HTERT RPE-1 (cell line): ENCODE data around the gene HRCT1.
"Not testable (repeated sequence)": the region's sequence is repeated elsewhere in the genome, so short reads cannot be mapped to it uniquely, and the experiment has no call there.

Experiments used
- in situ Hi-C: fragments of 300-500 bp; cut with MboI; formaldehyde crosslinking; loops from 4 replicates; pipeline ENCODE4 v1.14.3; 2020; ENCODE audit warnings: low sequenced_read_pairs

HRCT1 gene

GRCh38 chr9:35905912-35906679 is at the start of gene HRCT1:
TSS of gene HRCT1 (plus strand) at chr9:35906202. CDS start at chr9:35906288, 86 bp downstream.
- in situ Hi-C loops: no loop called here

GRCh38 chr9:35856206-35856605 is 49.8 kb upstream of the HRCT1 start:
- in situ Hi-C loops: no loop called here

- in situ Hi-C loops: no loop called here
Measured at GRCh38 chr9:35856882-35857281, 49.1 kb upstream of the HRCT1 start.

- in situ Hi-C loops: no loop called here
Measured at GRCh38 chr9:35858458-35858857, 47.5 kb upstream of the HRCT1 start.

- in situ Hi-C loops: no loop called here
Measured at GRCh38 chr9:35859310-35859989, 46.6 kb upstream of the HRCT1 start.

- in situ Hi-C loops: no loop called here
Measured at GRCh38 chr9:35859990-35860339, 46.0 kb upstream of the HRCT1 start.

- in situ Hi-C loops: no loop called here
Measured at GRCh38 chr9:35861161-35861897, 44.7 kb upstream of the HRCT1 start.

- in situ Hi-C loops: no loop called here
Measured at GRCh38 chr9:35862328-35862727, 43.7 kb upstream of the HRCT1 start.

GRCh38 chr9:35863583-35863982 is 42.4 kb upstream of the HRCT1 start:
- in situ Hi-C loops: no loop called here

GRCh38 chr9:35864695-35865255 is 41.2 kb upstream of the HRCT1 start:
- in situ Hi-C loops: no loop called here

- in situ Hi-C loops: no loop called here
Measured at GRCh38 chr9:35867538-35867937, 38.5 kb upstream of the HRCT1 start.

GRCh38 chr9:35868933-35869332 is 37.1 kb upstream of the HRCT1 start:
- in situ Hi-C loops: no loop called here

GRCh38 chr9:35869621-35870216 is 36.3 kb upstream of the HRCT1 start:
- in situ Hi-C loops: no loop called here

GRCh38 chr9:35870351-35870923 is 35.6 kb upstream of the HRCT1 start, which contains the start of gene OR13J1:
TSS of gene OR13J1 (minus strand) at chr9:35870401. CDS start at chr9:35870401, 0 bp downstream.
- in situ Hi-C loops: no loop called here

GRCh38 chr9:35871545-35871944 is 34.5 kb upstream of the HRCT1 start:
- in situ Hi-C loops: no loop called here

GRCh38 chr9:35872505-35872904 is 33.5 kb upstream of the HRCT1 start:
- in situ Hi-C loops: no loop called here

- in situ Hi-C loops: no loop called here
Measured at GRCh38 chr9:35882263-35882848, 23.6 kb upstream of the HRCT1 start.

- in situ Hi-C loops: no loop called here
Measured at GRCh38 chr9:35882996-35883395, 23.0 kb upstream of the HRCT1 start.

- in situ Hi-C loops: not testable (repeated sequence)
Measured at GRCh38 chr9:35884908-35885307, 21.1 kb upstream of the HRCT1 start.

- in situ Hi-C loops: no loop called here
Measured at GRCh38 chr9:35891646-35892045, 14.4 kb upstream of the HRCT1 start.
